ENCODE results near the gene JTB.
"Not testable (repeated sequence)": the region's sequence is repeated elsewhere in the genome, so short reads cannot be mapped to it uniquely, and the experiment has no call there.

The JTB gene

DNA sequence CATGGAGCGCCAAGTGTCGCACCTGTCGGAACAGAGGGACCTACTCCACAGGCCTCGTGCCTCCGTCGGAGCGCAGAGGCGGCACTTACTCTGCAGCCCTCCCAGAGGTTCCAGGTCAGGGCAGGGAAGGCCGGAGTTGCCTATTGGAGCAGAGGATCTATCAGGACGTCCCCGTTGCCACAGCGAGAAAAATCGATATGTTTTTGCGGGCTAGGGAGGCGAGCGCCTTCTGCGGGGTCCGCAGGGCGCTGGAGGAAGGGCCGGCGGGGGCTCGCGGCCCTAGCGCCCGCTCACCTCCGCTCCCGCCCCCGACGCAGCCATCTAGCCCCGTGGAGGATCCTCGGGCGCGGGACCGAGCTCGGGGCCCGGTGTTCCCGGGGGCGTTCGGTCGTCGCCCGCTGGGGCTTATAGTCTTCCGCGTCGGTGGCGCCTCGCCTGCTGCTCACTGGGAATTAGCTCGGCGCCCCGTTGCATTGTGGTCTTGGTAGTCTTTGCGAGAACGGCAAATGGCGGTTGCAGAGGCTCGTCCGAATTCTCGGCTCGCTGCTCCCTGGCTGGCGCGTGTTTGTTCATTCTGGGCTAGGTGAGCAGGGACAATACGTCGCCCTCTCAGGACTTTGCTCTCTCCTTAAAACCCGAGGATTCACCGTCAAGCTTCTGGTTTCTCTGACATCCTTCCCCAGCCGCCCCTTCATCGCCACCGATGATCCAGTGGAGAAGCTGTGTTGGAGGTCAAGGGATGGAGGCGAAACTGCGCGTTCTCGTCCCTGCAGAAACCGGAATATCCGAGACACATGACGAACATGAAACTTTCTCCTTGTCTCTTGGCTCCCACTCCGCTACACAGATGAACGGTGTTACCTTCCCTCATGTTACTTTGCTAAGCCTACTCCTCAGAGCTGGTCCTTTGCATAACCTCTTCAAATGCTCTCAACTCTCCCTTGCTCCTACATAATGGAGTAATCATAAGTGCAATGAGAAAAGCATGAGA, at the start of gene JTB:
JTB (minus strand) TSS at position 425 of the 991 bp plus-strand sequence; CDS start at position 3, 422 bp downstream.
- DNase-seq (ENCODE audit: low read depth in 2 of 2) = peak; percentile 59 to 73

DNA sequence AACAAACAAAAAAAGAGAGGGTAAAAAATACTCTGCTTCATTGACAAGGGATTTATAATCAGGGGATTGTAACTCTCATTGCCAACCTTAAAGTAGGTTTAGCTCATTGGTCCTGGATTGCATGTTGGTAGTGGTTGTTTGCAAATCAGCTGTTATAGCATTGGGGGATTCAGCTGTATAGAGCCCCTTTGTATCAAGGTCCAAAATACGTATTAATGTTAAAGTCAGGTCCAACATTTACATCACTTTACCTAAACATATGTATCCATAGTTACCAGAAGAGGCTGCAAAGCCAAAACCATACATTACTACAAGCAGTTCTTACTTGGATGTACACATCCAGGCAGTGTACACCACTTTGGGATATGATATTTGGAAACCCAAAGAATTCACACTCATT, 42.5 kb upstream of the JTB start:
- DNase-seq (ENCODE audit: low read depth in 2 of 2) = no peak

DNA sequence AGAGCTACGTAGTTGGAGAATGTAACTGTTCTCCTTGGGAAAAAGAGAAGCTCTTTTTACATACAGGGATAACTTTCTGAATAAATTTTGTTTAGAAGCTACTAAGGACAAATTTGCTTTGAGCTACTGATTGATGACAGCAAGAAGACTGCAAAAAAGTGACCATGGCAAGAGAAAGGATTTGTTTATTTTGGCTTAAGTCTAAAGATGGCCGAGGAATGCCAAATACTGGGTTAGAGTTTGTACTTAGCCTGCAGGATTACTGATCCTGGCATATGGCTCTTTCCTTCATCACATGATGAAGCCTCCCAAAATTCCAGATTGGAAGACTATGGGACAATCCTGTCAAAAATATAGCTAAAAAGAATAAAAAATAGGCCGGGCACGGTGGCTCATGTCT, 41.8 kb upstream of the JTB start:
- DNase-seq (ENCODE audit: low read depth in 2 of 2) = no peak

DNA sequence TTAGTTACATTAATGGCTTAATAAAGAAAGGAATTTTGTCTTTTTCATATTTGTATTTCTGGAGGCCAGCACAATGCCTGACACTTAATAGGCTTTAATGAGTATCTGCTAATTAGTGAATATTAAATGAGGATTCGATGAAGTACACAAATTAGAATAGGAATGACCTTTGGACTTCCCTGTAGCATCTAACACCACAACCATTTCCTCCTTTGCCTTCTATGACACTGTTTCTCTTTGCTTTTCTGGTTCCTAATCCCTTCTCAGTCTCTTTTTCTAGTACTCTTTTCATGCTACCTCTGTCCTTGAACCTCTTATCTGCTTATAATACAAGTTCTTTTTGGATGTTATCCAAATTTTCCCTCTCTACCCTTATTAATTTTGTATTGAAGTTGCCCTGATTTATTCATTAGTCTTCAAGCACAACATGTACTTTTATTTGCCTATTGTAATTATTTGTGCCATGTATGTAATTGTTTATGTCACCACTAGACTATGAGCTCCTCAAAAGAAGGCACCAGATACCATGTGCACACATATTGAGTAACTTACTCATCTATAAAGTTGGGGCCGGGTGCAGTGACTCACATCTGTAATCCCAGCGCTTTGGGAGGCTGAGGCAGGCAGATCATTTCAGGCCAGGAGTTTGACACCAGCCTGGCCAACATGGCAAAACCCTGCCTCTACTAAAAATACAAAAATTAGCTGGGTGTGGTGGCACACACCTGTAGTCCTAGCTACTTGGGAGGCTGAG, 36.9 kb upstream of the JTB start:
- no peak for DNase-seq (ENCODE audit: low read depth in 2 of 2)

DNA sequence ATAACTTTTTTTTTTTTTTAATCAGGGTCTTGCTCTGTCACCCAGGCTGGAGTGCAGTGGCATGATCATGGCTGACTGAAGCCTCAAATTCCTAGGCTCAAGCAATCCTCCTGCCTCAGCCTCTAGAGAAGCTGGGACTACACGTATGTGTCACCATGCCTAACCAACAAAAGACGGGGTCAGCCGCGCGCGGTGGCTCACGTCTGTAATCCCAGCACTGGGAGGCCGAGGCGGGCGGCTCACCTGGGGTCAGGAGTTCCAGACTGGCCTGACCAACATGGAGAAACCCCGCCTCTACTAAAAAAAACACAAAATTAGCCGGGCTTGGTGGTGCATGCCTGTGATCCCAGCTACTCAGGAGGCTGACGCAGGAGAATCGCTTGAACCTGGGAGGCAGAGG, 35.1 kb upstream of the JTB start:
- DNase-seq (ENCODE audit: low read depth in 2 of 2) = not testable (repeated sequence)

DNA sequence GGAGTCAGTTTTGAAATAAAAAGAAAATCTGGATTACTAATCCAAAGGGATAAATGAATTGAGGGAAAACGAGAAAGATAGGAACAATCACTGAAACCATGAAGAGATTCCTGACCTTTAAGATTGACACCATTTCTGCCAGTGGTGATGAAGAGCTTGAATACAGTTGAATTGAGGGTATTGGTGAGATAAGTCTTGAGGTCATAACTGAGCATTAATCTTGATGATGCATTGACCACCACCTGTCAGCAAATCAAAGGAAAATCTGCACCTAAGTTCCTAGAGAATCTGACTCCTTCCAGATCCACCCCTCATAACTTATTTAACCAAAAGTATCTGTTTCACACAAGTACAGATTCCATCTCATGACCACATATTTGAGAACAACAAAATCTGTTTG, 34.7 kb upstream of the JTB start:
- no peak for DNase-seq (ENCODE audit: low read depth in 2 of 2)

DNA sequence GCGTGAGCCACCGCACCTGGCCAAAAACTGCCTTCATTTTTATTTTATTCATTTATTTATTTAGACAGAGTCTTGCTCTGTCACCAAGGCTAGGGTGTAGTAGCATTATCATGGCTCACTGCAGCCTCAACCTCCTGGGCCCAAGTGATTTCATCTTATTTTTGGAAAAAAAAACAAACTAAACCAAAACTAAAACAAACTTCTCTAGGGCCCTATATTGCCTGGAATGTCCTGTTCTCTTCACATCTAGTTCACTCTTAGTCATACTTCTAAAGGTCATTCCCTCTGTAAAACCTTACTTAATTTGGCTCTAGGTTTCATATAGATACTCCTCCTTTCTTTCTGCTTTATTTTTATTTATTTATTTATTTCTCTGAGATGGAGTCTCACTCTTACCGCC, 28.7 kb upstream of the JTB start:
- DNase-seq (ENCODE audit: low read depth in 2 of 2) = no peak

DNA sequence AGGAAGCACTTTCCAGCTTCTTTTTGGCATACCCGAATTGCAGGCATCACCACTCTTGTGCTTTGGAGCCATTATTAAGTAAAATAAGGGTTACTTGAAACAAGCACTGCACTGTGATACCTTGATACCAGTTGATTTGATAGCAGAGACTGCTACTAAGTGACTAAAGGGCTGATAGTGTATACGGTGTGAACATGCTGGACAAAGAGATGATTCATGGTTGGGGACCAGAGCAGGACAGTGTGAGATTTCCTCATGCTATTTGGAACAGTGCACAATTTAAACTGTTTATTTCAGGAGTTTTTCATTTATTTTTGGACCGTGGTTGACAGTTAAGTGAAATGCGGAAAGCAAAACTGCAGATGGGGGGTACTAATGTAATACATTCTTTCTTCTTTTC, 22.9 kb upstream of the JTB start:
- no peak for DNase-seq (ENCODE audit: low read depth in 2 of 2)

DNA sequence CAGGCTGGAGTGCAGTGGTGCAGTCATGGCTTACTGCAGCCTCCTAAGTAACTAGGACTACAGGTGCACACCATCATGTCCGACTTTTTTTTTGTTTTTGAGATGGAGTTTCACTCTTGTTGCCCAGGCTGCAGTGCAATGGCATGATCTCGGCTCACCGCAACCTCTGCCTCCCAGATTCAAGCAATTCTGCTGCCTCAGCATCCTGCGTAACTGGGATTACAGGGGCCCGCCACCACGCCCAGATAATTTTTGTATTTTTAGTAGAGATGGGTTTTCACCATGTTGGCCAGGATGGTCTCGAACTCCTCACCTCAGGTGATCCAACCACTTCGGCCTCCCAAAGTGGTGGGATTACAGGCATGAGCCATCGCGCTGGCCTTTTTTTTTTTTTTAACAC, 19.4 kb upstream of the JTB start:
- DNase-seq (ENCODE audit: low read depth in 2 of 2) = not testable (repeated sequence)

DNA sequence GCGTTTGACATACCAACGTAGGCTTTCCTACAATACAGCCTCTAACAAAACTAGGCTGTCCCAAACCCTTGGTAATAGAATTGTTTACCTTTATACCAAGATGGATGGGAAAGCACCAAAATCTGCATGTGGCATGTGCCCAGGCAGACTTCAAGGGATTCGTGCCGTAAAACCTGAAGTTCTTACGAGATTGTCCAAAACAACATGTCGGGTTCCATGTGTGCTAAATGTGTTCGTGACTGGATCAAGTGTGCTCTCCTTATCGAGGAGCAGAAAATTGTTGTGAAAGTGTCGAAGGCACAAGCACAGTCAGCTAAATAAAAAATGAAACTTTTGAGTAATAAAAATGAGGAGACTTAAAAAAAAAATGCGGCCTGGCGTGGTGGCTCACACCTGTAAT, 18.2 kb upstream of the JTB start:
- no peak for DNase-seq (ENCODE audit: low read depth in 2 of 2)

DNA sequence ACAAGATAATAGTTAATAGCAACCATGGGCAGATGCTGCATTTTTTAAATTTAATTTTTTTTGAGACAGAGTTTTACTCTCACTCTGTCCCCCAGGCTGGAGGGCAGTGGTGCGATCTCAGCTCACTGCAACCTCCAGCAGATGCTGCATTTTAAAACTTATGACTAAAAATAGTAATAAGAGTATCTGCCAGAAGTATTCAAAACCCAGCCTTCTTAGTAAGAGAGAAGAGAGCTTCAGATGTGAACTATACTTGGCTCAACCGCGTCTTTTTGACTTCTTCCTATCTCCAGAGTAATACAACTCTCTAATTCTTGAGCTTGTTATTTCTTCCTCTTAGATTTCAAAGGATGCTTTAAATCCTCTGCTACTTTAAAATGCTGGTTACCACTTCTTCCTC, 17.7 kb upstream of the JTB start:
- DNase-seq (ENCODE audit: low read depth in 2 of 2) = no peak

DNA sequence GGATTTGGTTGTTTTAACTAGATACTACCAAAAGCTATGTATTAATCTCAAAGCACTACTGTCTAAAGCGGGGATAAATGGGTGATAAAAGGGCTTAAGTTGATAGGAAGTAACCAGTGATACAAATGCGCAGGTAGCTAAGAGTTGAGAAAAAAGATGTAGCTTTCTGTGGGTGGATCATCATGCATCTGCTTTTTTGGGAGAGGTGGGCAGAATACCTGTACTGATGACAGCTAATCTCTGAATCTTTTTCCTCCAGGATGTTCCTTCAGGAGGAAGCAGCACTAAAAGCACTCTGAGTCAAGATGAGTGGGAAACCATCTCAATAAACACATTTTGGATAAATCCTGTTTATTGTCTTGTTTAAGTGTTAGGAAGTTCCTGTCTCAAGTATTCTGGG, 14.3 kb upstream of the JTB start:
- no peak for DNase-seq (ENCODE audit: low read depth in 2 of 2)

DNA sequence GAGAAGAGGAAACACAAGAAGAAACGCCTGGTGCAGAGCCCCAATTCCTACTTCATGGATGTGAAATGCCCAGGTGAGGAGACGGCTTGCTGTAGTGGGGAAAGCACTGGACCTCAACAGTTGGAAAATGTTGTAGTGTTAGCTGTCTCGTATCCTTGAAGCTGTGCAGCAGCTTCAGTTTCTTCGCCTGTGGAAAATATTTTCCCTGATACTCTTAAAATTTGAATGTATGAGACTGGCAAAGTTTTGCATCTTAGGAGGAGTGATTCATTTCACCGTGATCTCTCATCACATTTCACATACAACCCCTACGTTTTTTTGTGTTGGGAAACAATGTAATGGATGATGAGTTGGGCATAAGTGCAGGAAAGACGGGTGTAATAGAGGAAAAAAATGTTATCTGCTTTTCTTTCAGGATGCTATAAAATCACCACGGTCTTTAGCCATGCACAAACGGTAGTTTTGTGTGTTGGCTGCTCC, 13.7 kb upstream of the JTB start:
- DNase-seq (ENCODE audit: low read depth in 2 of 2) = no peak

DNA sequence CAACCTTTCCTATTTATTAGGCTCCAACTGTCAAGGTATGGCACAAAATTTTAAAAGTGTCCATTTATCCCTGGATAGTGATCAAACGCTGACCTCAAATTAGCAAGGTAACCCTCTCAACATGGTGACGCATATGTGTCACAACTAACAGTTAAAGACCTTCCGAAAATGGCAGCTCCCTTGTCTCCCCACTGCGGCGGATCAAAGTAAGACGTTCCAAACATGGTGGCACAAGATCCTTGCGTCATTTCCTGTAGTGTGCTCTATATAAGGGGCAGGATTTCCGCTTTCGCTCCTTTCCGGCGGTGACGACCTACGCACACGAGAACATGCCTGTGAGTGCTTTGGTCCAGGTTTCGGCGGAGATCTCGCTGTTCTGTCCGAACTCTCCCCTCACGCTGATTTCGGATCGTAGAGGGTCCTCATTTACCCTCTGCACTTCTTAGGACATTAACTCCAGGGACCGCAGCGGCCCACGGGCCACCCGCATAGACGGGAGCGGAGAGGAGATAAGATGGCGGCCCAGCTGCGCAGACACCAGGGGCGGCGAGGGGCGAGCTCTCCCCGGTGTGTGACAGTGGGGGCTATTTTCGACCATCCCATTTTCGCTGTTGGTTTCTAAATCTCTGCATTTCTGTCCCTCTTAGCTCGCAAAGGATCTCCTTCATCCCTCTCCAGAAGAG, 13.1 kb upstream of the JTB start, which contains the start of gene RPS27:
RPS27 (plus strand) TSS at position 295 of the 683 bp plus-strand sequence; CDS start at position 330, 35 bp downstream.
- peak; percentile 67 to 71 for DNase-seq (ENCODE audit: low read depth in 2 of 2)

DNA sequence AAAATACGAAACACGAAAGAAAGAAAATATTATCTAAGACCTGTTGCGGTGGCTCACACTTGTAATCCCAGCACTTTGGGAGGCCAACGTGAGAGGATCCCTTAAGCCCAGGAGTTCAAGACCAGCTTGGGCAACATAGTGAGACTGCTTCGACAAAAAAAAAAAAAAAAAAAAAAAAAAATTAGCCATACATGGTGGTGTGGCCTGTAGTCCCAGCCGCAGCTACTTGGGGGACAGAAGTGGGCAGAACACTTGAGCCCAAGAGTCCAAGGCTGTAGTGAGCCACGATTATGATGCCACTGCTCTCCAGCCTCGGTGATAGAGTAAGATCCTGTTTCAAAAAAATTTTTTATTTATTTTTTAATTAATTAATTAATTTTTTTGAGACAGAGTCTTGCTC, 10.1 kb upstream of the JTB start:
- no peak for DNase-seq (ENCODE audit: low read depth in 2 of 2)

DNA sequence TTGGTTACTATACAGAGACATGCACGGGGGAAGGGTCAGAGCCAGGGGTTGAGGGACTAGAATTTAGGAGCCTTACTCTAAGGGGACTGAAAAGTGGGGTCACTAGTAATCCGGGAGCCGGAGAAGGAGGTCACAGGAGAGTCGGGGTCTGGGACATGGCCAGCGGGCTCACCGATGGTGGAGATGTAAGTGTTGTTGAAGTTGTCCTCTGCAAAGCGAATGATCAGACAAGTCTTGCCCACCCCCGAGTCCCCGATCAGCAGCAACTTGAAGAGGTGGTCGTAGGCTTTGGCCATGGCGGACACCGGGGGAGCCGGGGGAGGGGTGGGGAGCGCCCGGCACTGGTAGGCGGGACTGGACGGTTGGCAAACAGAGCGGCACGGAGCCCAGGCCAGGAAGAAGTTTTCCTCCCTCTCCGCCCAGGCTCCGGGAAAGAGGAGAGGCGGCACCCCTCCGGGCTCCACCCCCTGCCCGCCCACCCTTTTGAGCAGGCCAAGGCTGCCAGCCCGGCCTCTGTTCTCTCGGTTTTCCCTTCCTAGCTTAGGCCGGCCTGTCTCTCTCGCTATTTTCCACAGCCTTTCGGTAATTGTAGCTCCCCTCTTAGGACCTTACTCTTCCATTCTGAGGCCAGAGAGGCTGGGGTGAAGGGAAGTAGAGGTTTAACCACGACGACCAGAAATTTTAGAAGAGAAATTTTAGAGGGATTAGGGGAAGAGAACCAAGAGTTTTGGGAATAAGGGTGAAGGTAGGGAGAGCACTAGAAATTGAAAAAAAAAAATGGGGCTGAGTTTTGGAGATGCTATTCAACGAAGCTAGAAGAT, 8.7 kb upstream of the JTB start, which contains the start of gene RAB13:
RAB13 (minus strand) TSS at position 399 of the 821 bp plus-strand sequence; CDS start at position 296, 103 bp downstream.
- no peak for DNase-seq (ENCODE audit: low read depth in 2 of 2)

DNA sequence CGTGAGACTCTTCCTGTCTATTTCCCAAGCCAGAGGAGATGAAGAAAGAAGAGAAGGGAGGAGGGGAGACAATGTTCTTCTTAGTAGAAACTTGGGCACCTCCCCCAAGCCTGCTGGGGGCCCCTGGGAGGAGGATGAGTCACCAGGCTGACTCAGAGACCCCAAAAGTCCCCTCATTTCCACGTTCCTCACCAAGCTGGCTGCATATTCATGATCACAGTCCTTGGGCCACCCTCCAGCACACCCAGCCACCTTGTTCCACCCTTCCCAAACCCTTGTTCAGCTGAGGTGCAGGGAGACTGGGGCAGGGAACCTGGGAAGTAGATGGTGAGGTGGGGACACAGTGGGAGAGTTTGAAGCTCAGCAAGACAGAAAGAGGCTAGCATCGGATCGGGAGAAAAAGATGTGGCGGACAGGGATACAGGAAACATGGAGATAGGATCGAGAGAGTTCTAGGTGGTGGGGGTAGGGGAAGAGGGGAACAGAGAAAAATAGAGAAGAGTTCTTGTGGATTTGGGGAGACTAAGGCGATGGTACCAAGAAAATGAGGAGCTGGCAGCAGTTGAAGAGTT, 8.0 kb upstream of the JTB start:
- no peak for DNase-seq (ENCODE audit: low read depth in 2 of 2)

DNA sequence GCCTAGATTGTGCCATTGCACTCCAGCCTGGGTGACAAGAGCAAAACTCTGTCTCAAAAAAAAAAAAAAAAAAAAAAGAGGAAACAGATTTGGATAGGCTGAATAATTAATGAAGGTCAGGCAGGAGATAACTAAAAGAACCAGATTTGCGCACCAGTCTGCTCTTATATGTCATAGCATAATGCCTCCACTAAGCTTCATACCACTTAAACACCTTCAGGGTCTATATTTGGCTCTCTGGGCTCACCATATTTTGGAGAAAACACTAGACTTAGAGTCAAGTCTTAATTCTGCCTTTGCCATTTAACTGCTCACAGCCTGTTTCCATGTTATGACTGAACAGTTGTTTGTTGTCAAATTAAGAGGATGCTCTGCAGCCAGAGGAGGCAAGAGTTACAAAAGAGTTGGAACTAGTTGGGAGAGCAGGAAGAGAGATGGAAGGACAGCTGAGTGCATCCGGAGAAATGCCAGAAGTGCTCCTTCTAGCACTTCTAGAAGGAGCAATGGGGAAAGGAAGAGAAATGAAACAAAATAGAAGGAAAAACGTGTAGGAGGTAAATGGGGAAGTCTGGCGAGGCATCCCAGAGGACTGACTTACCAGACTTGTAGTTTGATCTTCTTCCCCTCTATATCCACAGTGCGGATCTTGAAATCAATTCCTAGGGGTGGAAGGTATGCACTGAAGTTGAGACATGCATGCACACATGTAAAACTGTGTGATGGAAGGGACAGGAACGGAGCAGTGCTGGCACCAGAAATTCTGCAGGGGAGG, 6.8 kb upstream of the JTB start:
- no peak for DNase-seq (ENCODE audit: low read depth in 2 of 2)

DNA sequence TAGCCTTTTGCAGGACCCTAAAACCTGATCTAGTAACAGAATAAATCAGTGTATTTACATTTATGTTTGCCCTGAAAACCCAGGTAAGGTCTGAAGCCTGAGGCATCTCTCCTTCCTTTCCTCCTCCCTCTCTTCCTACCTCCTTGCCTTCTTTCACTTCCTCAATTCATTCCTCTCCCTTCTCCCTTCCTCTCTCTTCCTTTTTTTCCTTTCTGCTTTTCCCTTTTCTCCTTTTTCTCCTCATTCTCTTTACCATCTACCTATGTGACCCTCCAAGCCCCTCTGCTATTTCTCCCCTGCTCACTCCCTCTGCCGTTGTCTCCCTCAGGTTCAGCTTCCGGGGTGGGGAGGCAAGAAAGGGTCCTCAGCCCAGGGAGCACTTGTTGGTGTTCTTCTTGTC, 4.3 kb upstream of the JTB start:
- not testable (repeated sequence) for DNase-seq (ENCODE audit: low read depth in 2 of 2)

DNA sequence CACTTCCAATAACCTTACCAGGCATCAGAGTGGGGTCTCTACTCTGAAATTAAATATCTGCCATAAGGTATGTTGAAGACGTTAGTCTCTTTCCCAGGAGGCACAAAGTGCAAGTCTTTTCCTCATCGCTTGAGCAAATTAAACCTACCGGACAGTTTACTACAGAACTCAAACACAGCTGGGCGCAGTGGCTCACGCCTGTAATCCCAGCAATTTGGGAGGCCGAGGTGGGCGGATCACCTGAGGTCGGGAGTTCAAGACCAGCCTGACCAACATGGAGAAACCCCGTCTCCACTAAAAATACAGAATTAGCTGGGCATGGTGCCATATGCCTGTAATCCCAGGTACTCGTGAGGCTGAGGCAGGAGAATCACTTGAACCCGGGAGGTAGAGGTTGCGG, 1.6 kb upstream of the JTB start:
- DNase-seq (ENCODE audit: low read depth in 2 of 2) = not testable (repeated sequence)

Data from stimulated activated CD8-positive, alpha-beta memory T cell treated with anti-CD3 and anti-CD28 coated beads, Interleukin-7, amount 100 ng/mL, for 1 hour (primary cell).